Liver (tissue), 9 donors: ENCODE results near the gene CLIC6. TPM values are rescaled to one million over a fixed set of nuclear protein-coding genes. Genes with fewer than 3 reads are reported as not detected.

Experiments
- DNase-seq: peaks from one replicate; pipeline ENCODE4 v3.0.0-alpha.2; 2017; ENCODE audit warnings: low spot score
- H3K27ac ChIP-seq, 2 donors: one replicate each; pipeline ENCODE4 v1.7.0; 2013; ENCODE audit warnings: inconsistent platforms in 2 of 2, low read length in 2 of 2, control low read depth in 1 of 2, low read depth in 1 of 2, mild to moderate bottlenecking in 1 of 2
- H3K27me3 ChIP-seq, 4 donors: one replicate each; pipeline versions ENCODE4 v1.6.1 to v1.7.0; 2013; ENCODE audit warnings: low read length in 3 of 4, inconsistent platforms in 1 of 4, mild to moderate bottlenecking in 1 of 4, moderate library complexity in 1 of 4; ENCODE audit not compliant: control insufficient read depth in 4 of 4, insufficient read depth in 4 of 4
- H3K36me3 ChIP-seq, 4 donors: one replicate each; pipeline versions ENCODE4 v1.6.1 to v1.7.0; 2013; ENCODE audit warnings: low read length in 3 of 4, mild to moderate bottlenecking in 3 of 4, low read depth in 1 of 4, moderate library complexity in 1 of 4; ENCODE audit not compliant: control insufficient read depth in 4 of 4, insufficient read depth in 3 of 4
- H3K4me1 ChIP-seq, 4 donors: one replicate each; pipeline versions ENCODE4 v1.6.1 to v1.7.0; 2013; ENCODE audit warnings: low read length in 3 of 4, mild to moderate bottlenecking in 3 of 4, moderate library complexity in 1 of 4; ENCODE audit not compliant: control insufficient read depth in 4 of 4, insufficient read depth in 4 of 4
- H3K4me3 ChIP-seq, 3 donors: one replicate each; pipeline versions ENCODE4 v1.6.1 to v1.7.0; 2013; ENCODE audit warnings: low read length in 3 of 3, control low read depth in 1 of 3, low read depth in 1 of 3, mild to moderate bottlenecking in 1 of 3
- H3K9ac ChIP-seq, 2 donors: one replicate each; pipeline ENCODE4 v1.7.0; 2013; ENCODE audit warnings: low read length in 2 of 2, mild to moderate bottlenecking in 2 of 2, moderate library complexity in 2 of 2, control low read depth in 1 of 2, low read depth in 1 of 2
- H3K9me3 ChIP-seq, 4 donors: one replicate each; pipeline versions ENCODE4 v1.6.1 to v1.7.0; 2013; ENCODE audit warnings: low read length in 3 of 4; ENCODE audit not compliant: control insufficient read depth in 4 of 4
- CTCF ChIP-seq: fragments of 150-350 bp; IDR thresholded peaks from 2 replicates; pipeline ENCODE4 v1.5.1; 2017; ENCODE audit warnings: improper control_type of control experiment, low read depth, low read length; ENCODE audit not compliant: missing input control
- EGR1 ChIP-seq, 2 donors: IDR thresholded peaks; 2 replicates each; pipeline ENCODE4 v1.6.1; 2016 to 2018; ENCODE audit warnings: antibody characterized with exemption in 2 of 2, low read depth in 2 of 2
- FOXA1 ChIP-seq: IDR thresholded peaks from 2 replicates; pipeline ENCODE4 v1.6.1; 2016; ENCODE audit warnings: antibody characterized with exemption
- FOXA2 ChIP-seq: IDR thresholded peaks from 2 replicates; pipeline ENCODE4 v1.6.1; 2016; ENCODE audit warnings: antibody characterized with exemption
- HNF4G ChIP-seq: IDR thresholded peaks from 2 replicates; pipeline ENCODE4 v1.6.1; 2016; ENCODE audit warnings: antibody characterized with exemption
- MAX ChIP-seq: IDR thresholded peaks from 2 replicates; pipeline ENCODE4 v1.6.1; 2016; ENCODE audit warnings: antibody characterized with exemption
- NR2F2 ChIP-seq: IDR thresholded peaks from 2 replicates; pipeline ENCODE4 v1.6.1; 2016; ENCODE audit warnings: antibody characterized with exemption
- RAD21 ChIP-seq, 2 donors: IDR thresholded peaks; 2 replicates each; pipeline ENCODE4 v1.6.1; 2016; ENCODE audit warnings: antibody characterized with exemption in 2 of 2, mild to moderate bottlenecking in 2 of 2
- REST ChIP-seq: IDR thresholded peaks from 2 replicates; pipeline ENCODE4 v1.6.1; 2016; ENCODE audit warnings: antibody characterized with exemption, mild to moderate bottlenecking
- RXRA ChIP-seq, 2 donors: IDR thresholded peaks; 2 replicates each; pipeline ENCODE4 v1.6.1; 2017 to 2018; ENCODE audit warnings: antibody characterized with exemption in 2 of 2, mild to moderate bottlenecking in 1 of 2
- SP1 ChIP-seq: IDR thresholded peaks from 2 replicates; pipeline ENCODE4 v1.6.1; 2018; ENCODE audit warnings: antibody characterized with exemption, mild to moderate bottlenecking
- TAF1 ChIP-seq: conservative IDR thresholded peaks from 2 replicates; pipeline ENCODE4 v1.6.1; 2016; ENCODE audit warnings: antibody characterized with exemption, mild to moderate bottlenecking
- YY1 ChIP-seq: IDR thresholded peaks from 2 replicates; pipeline ENCODE4 v1.6.1; 2016; ENCODE audit warnings: antibody characterized with exemption, mild to moderate bottlenecking
- ZBTB33 ChIP-seq: IDR thresholded peaks from 2 replicates; pipeline ENCODE4 v1.6.1; 2016; ENCODE audit warnings: antibody characterized with exemption
- WGBS: extraction: QIAGEN DNeasy Blood & Tissue Kit; methylation state at CpG from one replicate; pipeline ENCODE4 v1.1.7; 2013; 5-methylcytosine and 5-hydroxymethylcytosine counted together
- polyA plus RNA-seq, 2 donors: library from polyadenylated mRNA; stranded (reverse) in 1 of 2; unstranded in 1 of 2; fragments of 200-250 nt in 1 of 2; fragments of >200 nt in 1 of 2; fragmentation: Nextera tagmentation in 1 of 2; extraction: Ambion mirVana in 1 of 2; gene quantifications; one replicate each; pipeline versions ENCODE4 v1.2.1 to v1.2.3, GENCODE V29; 2013 to 2015
- total RNA-seq, 2 donors: library from RNA; depleted of rRNA; stranded (reverse); fragments of >200 nt; gene quantifications; one replicate each; pipeline ENCODE4 v1.2.3, GENCODE V29; 2014
- TF ChIP-seq, protein P1 (sequence below): IDR thresholded peaks from 2 replicates; pipeline ENCODE4 v1.6.1; 2016; ENCODE audit warnings: antibody characterized with exemption
- donor health status: healthy.
- donor health status: healthy.
- donor health status: healthy.
- donor health status: healthy.
- donor health status: healthy.

Gene CLIC6
- total and polyA plus RNA-seq, 4 donors: 0.05 to 0.59 (median 0.23) TPM

GRCh38 chr21:34644825-34645224 is 24.0 kb upstream of the CLIC6 start:
- Histone ChIP-seq H3K9ac (no peak overlapping the region), H3K36me3 (no peaks in the 10 kb centered on the region), H3K27ac (no peak overlapping the region), H3K4me3 (no peak overlapping the region), H3K27me3 (no peaks in the 10 kb centered on the region), H3K4me1 (no peaks in the 10 kb centered on the region), H3K9me3 (no peaks in the 10 kb centered on the region)
- TF ChIP-seq HNF4G (no peak), SP1 (no peak), EGR1 (IDR thresholded peaks at IDR 0.05; ENCODE audit: low read depth in 2 of 2) (no peak), ZBTB33 (no peak), REST (no peak)
- WGBS: 86% methylated on average over 4 of the region's 4 CpGs
- no peak for DNase-seq

- Histone ChIP-seq H3K27ac (no peak overlapping the region), H3K27me3 (peaks cover 0 to under 1% (median 0%) of the 10 kb centered on the region in 4 donors), H3K36me3 (no peaks in the 10 kb centered on the region), H3K9me3 (no peaks in the 10 kb centered on the region), H3K4me1 (no peaks in the 10 kb centered on the region), H3K9ac (no peak overlapping the region), H3K4me3 (no peak overlapping the region)
- WGBS: 59% methylated on average over 6 of the region's 6 CpGs
- TF ChIP-seq REST: no peak
- TF ChIP-seq, protein P1, sequence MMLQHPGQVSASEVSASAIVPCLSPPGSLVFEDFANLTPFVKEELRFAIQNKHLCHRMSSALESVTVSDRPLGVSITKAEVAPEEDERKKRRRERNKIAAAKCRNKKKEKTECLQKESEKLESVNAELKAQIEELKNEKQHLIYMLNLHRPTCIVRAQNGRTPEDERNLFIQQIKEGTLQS: no peak
- TF ChIP-seq CTCF: no peak
- no peak for TF ChIP-seq NR2F2
- no peak for TF ChIP-seq FOXA1
- TF ChIP-seq RAD21 (IDR thresholded peaks at IDR 0.05): no peak
- no peak for TF ChIP-seq MAX
- TF ChIP-seq RXRA (IDR thresholded peaks at IDR 0.05): no peak
- no peak for TF ChIP-seq HNF4G
- TF ChIP-seq YY1: no peak
- no peak for TF ChIP-seq EGR1 (IDR thresholded peaks at IDR 0.05; ENCODE audit: low read depth in 2 of 2)
- TF ChIP-seq FOXA2: no peak
- TF ChIP-seq TAF1: no peak
- no peak for DNase-seq
Observed at GRCh38 chr21:34647555-34647954, 21.2 kb upstream of the CLIC6 start.
